ENCODE results near the gene AGBL5.

DNA sequence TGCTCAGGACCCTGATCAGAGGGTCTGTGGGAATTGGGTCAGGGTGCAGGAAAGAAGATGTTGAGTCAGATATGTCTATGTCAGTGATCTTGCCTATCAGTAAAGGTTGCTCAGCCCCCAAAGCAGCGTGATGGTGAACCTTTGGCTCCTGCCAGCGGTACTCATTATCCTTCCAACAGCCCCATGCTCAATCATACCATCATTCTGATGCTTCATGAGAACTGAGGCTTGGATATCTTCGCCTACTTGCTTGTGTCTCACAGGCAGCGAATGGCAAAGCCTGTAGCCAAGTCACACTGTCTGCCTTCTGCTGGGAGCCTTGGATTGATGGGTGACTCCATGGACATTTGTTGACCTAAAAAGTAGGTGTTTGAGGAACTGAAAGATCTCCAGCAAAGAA, 37.7 kb upstream of the AGBL5 start:
- TF ChIP-seq, protein P1, sequence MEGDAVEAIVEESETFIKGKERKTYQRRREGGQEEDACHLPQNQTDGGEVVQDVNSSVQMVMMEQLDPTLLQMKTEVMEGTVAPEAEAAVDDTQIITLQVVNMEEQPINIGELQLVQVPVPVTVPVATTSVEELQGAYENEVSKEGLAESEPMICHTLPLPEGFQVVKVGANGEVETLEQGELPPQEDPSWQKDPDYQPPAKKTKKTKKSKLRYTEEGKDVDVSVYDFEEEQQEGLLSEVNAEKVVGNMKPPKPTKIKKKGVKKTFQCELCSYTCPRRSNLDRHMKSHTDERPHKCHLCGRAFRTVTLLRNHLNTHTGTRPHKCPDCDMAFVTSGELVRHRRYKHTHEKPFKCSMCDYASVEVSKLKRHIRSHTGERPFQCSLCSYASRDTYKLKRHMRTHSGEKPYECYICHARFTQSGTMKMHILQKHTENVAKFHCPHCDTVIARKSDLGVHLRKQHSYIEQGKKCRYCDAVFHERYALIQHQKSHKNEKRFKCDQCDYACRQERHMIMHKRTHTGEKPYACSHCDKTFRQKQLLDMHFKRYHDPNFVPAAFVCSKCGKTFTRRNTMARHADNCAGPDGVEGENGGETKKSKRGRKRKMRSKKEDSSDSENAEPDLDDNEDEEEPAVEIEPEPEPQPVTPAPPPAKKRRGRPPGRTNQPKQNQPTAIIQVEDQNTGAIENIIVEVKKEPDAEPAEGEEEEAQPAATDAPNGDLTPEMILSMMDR (IDR thresholded peaks at IDR 0.05 in 4 of 5, conservative IDR thresholded peaks at IDR 0.05 in 1 of 5), result no peak
- no peak for TF ChIP-seq POLR2A (IDR thresholded peaks at IDR 0.05)

Measured in gastrocnemius medialis (tissue), 4 donors.